HT1080 (cell line): ENCODE measurements around the gene TMEM9B. TPM values are rescaled to one million over a fixed set of nuclear protein-coding genes. Genes with fewer than 3 reads are reported as not detected.
"Not testable (repeated sequence)": the region's sequence is repeated elsewhere in the genome, so short reads cannot be mapped to it uniquely, and the experiment has no call there.

Experiments used
- DNase-seq: peaks from one replicate; pipeline ENCODE4 v3.0.0-alpha.2; 2015; ENCODE audit warnings: low read depth
- total RNA-seq: library from RNA; depleted of rRNA; stranded (reverse); fragments of >200 nt; shearing (Covaris generic); gene quantifications from 2 replicates; pipeline ENCODE4 v1.2.3, GENCODE V29; 2014

TMEM9B gene
- total RNA-seq, 1 experiment from 2014 or later, result 52.8 TPM

DNA sequence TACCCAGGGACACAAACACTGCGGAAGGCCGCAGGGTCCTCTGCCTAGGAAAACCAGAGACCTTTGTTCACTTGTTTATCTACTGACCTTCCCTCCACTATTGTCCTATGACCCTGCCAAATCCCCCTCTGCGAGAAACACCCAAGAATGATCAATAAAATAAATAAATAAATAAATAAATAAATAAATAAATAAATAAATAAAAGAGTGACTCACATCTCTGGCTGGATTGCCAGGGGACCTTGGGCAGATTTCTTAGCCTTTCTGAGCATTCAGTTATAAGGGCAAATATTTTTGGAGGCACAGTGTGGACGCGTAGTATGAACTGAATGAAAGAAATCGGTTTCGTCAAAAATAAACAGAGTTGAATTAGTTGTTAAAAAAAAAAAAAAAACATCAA, 15.1 kb upstream of the TMEM9B start:
- DNase-seq, result not testable (repeated sequence)

DNA sequence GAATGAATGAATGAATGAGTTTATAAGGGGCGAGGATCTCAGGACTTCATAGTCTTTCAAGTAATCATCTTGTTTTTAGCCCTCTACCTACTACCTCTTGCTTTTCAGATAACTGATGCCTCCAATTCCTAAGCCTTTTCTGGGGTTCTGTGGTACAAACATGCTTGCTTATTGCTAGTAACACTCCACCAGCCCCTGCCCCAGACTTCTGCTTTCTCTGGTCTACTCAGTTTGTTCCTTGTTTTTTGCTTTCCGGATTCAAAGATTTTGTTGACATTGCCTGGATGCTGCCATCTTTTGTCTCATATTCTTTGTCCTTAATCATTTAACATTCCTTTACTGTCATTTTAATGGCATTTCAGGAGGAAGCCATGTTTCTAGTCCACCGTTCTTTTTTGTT, 8.9 kb upstream of the TMEM9B start:
- DNase-seq, result no peak

DNA sequence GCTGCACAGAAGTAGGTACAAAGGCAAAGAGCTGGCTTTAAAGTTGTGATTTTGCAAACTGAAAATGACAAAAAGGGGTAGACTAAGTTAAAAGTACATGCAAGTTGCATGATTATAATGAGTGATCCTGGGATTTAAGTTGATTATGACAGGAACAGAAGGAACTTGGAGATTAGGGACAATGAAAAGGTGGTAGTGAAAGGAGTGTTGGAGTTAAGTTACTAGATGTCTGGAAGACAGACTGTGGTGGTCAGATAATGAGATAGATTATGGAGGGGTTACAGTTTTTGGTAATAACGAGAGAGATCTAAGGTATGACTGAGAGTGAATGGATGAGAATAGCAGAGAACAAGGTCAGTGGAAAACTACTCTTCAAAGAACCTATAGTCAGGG, 7.7 kb upstream of the TMEM9B start:
- no peak for DNase-seq

DNA sequence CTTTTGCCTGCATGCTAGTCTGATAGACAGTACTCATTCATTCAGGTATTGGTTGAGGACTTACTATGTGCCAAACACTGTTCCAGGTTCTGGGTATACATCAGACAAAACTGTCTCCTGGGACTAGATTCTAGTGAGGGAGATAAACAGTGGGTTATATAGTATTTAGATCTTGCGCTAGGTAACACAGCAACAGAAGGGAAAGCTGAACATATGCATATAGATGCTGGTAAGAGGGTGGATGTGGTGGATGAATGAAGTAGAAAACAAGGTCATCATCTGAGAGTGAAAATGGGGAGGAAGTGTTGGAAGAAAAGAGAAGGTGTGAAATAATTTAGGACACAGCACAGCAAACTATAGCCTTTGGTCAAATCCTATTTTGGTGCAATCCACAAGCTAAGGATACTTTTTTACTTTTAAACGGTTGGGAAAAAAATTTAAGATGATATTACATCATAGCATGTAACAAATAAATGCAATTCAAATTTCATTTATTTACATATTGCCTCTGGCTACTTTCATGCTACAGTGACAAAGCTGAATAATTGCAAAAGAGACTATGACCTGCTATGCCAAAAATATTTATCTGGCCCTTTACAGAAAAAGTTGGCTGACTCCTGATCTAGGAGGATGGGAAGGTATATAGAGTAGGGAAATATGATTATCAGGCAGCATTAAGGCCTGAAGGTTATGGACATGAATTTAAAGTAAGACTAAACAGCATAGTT, 7.1 kb upstream of the TMEM9B start:
- no peak for DNase-seq

DNA sequence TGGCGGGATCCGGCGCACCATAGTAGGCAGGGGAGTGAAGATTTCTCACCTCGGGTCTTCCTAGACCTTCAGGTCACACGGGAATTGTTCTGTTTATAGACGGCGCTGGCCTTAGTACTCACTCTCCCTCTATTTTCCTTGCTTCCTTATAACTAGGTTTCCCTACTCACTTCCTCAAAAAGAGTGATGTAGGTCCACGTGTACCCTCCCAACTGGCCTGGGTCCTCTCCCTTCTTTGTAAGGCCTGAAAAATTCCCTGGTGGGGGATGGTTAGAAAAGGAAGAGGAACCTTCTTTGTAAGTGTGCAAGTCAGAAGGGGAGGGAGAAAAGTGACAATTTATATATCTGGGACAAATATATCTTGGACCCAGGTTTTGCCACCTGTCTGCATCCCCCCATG, 2.9 kb upstream of the TMEM9B start:
- no peak for DNase-seq

DNA sequence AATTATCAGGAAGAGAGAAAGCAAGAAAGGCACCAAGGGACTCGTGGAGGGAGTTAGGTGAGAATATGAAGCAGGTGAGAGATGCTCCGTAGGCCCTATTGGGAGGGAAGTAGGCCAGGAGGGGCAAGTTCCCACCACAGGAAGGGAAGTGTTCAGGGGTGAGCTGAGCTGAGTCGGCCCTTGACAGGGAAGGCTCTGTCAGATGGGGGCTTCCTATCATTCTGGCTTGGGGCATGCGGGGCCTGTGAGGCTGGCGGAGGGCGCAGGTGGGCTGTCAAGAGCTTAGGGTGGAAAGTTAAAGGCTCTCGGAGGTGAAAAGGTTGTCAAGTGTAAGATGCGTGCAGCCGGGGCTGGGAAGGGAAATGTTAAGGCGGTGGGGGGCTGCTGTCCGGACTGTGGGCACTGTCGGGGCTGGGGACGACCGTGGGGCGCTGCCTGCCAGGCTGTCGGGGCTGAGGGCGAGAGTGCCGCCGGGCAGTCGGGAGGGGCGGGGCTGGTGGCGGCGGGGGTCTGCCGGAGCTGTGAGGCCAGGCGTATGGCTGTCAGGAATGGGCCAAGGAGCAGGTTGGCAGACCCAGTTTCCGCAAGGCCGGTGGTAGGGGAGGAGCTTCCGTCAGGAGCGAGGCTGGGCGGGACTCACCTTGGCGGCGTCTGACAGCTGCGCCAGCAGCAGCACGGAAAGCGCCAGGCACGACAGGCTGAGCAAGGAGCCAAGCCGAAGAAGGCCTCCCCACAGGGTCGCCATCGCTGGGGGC, 496 bp downstream of the TMEM9B start:
- no peak for DNase-seq

DNA sequence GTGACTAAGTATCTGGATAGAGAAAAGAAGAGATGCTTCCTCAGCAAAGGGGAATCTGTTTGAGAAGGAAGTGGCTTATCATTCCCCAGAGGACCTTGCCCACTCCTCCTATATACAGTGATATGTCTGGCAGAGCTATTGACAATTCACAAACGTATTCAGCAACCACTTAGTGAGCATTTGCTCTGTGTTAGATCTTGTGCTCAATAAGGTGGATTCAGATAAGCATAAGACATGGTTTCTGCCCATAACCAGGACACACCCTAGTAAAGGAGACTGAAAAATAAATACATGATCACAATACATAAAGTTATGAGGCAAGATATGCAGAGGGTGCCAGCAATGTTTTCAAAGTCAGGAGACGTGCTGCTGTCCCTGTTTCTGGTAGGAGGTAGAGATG, 1.4 kb downstream of the TMEM9B start:
- DNase-seq, result no peak

DNA sequence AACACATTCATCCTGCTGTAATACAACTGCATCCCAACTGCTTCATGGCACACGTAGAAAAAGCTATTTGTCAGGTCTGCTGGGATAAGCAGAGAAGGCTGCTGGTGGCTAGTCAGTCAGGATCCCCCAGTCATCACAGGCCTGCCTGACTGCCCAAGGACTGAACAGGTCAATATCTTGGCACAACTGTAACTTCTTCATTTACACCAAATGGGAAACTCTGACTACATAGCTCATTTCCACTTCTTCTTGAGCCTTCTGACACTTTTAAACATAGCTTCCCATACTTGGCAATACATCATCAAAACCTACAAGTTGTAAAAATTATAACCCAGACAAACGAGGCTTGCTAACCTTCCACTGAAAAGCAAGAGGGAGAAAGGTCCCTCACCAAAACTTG, 2.8 kb downstream of the TMEM9B start:
- DNase-seq, result no peak

DNA sequence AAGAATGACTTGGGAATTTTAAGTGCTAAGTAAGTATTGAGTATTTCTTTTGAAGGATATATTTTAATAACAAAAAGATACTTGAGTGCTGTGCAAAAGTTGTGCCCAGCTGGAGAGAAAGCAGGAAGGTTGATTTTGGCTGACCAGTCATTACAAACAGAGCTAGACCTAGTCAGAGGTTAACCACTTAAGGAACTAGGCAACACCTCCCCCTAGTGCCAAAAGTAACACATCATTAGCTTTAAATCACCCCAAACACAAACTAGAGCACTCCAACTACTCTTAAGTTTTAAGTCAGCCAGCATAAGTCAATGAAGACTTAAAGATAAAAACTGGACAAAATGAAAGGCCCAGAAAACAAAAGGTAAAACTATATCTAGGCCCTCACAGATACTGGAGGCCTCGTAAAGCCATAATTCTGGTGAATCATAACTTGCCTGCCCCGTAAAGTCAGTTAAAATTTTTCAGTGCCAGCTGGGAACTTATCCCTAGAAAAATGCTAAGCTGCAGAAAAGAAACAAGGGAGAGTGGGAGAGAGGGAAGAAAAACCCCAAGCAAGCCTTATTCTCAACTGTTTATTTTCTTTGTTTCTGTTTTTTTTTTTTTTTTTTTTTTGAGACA, 4.6 kb downstream of the TMEM9B start:
- DNase-seq, result peak; percentile 75

DNA sequence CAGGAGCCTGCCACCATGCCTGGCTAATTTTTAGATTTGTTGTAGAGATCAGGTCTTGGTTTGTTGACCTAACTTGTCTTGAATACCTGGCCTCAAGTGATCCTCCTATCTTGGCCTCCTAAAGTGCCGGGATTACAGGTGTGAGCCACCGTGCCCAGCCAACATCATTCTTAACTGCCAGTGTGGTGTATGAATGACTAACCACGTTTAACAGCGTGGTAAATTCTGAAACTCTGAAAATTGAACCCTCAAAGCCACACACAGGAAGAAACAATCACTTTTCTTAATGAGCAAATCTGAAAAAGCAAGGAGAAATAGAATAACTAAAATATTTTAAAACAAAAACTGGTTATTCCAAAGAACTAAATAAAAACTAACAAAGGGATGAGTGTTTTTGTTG, 7.4 kb downstream of the TMEM9B start:
- no peak for DNase-seq

DNA sequence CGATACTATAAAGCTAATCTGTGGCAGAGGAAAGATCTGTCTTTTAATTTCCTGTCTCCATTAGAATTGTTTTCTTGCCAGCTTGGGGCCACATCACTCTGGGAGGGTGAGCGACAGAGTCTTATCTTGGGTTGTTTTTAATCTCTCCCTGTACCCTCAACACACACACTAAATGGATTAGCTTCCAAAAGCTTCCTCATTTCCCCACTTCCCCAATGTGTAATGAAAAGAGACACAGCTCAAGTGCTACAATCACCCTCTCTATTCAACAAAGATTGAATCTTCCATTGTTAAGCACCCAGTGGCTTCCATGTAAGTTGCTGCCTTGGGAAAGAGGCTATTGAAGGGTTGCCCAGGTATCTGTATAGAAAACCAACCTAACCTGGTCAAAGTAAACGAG, 15.4 kb downstream of the TMEM9B start:
- no peak for DNase-seq

DNA sequence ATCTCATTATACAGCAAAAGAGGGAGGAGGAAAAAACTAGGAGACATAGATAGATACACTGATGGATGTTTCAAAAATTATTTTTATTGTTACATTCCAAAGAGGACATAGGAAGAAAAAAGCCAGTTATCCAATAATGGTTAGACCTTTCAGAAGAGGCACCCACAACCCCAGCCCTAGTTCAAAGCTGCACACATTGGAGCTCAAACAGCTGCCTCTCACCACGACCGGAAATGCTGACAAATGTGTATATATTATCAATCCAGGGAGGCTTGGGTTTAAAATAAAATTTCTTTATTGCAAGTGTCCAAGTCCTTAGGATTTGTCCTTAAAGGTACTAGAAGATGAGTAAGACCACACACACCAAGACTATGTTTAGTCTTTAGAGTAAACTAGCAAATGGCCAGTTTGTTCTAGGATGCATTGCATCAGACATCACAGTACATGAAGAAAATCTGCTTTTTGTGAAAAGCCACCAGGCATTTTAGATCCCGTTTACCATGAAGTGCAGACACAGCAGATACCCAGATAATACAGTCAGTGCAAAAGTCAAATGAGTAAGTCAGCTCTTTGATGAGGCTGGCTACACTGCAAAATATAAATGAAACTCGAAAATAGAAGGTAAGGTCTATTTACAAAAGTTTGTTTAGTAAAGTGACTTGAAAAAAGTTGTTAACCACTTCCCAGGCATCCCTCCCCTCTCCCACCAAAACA, 16.9 kb downstream of the TMEM9B start:
- DNase-seq, result no peak

DNA sequence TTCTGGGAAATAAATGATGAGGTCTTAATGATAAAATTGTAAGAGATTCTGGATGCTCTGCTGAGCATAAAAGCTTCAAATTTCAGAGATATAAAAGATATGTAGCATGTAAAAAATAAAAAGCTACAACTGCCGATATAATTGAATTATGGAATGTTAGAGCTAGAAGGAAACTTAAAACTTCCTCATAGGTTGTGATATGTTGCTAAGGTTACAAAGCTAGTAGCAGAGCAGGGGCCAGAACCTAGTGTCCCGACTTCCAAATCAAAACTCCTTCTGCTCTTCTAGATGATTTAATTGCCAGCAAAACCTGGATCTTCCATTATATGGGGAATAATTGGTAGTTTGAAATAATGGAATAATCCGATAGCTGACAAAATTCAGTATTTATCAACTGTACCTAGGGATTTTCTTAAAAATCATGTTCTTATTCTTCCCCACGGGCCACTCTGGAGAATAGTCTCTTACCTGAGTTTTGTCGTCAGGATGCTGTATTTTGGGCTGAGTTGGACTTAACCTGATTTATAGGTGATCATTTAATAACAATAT, 21.6 kb downstream of the TMEM9B start, which contains the start of gene ASCL3:
Gene ASCL3 (minus strand): TSS at position 499 of the 549 bp plus-strand sequence. CDS start 4,855 bp downstream, outside the sequence.
- no peak for DNase-seq

DNA sequence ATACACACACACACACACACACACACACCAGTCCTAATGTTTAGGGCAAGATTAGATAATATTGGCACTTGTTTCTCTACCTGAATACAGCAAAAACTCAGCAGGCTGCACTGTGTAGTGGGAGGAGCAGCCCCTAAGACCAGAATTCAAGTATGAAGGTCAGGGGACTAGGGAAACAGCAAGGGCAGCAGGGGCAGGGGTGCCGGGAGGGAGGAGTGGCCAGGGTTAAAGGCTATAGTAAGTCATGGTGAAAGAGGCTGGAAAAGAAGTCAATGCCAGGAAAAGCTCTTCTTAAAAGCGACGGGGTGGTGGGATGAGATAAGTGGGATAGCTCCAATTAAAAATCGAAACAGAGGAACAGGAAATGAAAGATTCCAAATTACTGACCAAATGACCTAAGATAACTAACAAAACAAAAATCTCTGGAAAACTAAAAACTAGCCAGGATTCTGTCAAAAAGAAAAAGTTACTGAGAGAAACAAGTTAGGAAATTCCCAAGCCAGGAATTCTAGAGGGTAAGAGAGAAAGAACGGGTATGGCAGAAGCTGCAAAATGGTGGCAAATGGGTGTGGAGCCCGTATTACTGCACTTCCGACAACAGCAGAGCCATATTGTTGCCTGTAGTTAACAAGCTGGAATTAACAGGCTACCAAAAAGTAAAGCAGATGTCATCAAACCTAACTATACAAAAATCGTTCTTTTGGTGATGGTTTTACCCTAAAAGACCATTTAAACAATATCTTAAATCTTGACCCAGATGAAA, 22.7 kb downstream of the TMEM9B start:
- DNase-seq, result no peak

DNA sequence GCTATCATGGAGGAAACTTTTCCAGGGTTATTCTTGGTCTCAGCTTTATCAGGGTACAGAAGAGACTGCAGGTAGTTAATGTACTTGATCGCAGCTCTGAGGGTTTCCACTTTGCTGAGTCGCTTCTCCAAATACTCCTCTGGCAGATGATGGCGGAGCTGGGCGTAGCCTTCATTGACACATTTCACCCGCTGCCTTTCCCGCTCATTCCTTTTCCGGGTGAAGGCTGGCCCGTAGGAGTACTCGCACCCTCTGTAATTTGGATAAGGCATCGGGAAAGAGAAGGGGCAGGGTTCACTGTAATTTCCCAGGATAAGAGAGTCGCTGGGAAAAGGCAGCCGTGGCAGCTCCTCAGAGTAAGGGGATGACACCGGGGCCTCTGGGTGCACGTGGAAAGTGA, 26.6 kb downstream of the TMEM9B start:
- no peak for DNase-seq

DNA sequence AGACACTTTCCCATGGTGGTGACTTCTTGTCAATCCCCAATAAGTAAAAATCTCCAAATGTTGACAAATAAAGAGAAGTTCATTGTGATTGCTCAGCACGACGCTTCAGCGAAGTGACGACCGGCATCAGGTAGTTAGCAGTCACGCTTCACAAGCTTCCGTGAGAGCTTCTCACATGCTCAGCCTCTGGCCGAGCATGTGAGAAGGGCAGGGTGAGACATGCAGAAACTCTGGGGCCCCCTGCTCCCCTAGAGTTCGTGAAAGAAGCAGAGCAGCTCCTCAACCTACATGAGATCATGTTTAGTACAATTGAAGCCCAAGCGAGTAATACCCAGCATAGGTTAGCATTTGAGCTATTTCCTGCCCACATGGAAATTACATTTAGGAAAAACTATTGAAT, 27.1 kb downstream of the TMEM9B start:
- DNase-seq, result no peak

DNA sequence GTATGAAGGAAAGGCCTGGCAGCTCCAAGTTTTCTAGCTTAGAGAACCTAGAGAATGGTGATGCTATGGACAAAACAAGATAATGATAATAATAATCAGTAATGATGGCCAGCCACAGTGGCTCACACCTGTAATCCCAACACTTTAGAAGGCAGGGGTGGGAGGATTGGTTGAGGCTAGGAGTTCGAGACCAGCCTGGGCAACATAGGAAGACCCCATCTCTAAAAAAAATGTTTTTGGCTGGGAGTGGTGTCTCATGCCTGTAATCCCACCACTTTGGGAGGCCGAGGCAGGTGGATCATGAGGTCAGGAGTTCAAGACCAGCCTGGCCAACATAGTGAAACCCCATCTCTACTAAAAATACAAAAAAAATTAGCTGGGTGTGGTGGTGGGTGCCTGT, 28.5 kb downstream of the TMEM9B start:
- DNase-seq, result not testable (repeated sequence)

DNA sequence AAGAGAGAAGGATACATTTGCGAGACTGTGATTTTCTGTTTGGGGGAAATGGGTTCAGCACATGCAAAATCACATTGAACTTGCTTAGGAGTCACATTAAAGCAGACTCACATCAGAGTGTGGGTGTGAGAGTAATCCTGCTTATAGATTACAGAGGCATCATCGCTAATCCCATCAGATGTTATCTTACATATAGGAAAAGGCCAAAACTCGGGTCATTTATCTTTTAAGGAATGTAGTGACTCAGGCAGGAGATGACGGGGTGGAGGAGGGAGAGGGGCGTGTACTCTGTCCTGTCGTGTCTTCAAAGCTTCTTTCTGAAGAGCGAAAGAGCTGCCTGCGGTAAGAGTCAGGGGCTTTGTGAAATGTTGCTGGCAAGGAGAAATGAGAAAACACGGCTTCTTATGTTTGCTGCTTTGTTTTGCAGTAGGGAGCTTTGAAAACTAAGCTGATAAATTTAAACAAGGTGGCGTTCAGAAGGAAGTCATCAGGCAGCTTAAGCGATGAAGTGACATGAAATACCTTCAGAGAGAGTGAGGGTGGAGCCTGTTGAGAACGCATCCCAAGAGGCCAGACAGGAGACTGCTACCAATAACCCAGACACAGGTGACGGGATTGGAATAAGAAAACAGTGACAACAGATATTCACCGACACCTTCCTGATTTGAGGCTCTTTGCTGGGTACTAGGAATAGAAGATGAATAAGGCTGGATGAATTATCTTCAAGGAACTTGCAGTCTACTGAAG, 29.3 kb downstream of the TMEM9B start:
- peak; percentile 69 for DNase-seq

DNA sequence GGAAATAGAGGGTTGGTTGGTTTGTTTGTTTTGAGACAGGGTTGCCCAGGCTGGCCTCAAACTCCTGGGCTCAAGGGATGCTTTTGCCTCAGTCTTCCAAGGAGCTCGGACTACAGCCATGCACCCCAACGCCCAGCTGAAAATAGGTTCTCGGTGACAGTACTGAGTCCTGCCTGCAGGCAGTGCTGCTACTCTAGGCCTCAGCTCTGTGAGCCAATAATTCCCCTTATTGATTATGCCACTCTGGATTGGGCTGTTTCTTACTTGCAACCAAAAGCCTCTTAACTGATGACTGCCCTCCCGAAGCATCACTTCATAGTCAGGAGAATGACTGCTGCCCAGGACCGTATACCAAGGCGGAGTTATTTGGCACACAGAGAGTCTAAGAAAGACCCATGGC, 30.3 kb downstream of the TMEM9B start:
- no peak for DNase-seq

DNA sequence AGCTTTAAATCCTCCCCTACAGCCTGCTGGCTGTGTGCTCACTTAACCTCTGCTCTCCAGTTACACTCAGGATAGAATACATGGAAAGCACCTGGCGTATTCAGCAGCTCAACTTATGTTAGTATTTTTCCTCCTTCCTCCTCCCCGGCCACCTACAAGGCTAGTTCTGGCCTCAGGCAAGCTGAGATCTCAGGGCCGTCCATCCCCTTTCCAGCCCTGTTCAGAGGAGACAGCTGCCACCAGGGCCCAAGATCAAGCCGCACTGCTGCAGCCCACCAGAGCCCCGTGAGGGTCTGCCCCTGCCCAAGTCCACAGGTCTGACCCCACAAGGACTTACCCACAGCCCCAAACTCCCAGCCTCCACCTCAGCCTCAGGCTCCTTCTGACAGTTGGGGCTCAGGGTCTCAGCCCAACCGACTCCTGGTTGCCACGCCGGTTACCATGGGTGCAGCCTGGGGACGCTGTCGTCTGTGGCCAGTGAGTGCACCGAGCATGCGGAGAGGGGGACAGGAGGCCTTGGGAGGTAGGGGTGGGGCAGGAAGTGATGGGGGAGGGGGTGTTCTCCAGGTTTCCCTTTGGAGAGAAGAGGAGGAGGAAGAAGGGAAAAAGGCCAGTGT, 31.6 kb downstream of the TMEM9B start, which contains the start of gene C11orf16:
Gene C11orf16 (minus strand): TSS at position 384 of the 617 bp plus-strand sequence. CDS start 639 bp downstream, outside the sequence.
- DNase-seq, result no peak
